Upper lobe of left lung (tissue), 4 donors: ENCODE results near the gene HS3ST5.

Experiments
- CTCF ChIP-seq, 6 experiments: fragments of 450-650 bp in 4 of 6; fragments of 200-600 bp in 2 of 6; sonication (generic) in 2 of 6; IDR thresholded peaks; one replicate each; pipeline ENCODE4 v1.5.1; 2016 to 2019; ENCODE audit warnings: antibody characterized with exemption in 6 of 6
- POLR2A ChIP-seq, 4 donors: fragments of 450-650 bp; IDR thresholded peaks; one replicate each; pipeline ENCODE4 v1.5.1; 2016 to 2017; ENCODE audit warnings: antibody characterized with exemption in 4 of 4, mild to moderate bottlenecking in 2 of 4

- no peak for TF ChIP-seq POLR2A (IDR thresholded peaks at IDR 0.05)
- no peak for TF ChIP-seq CTCF (IDR thresholded peaks at IDR 0.05)
Measured at GRCh38 chr6:114144887-114145851, 197.7 kb downstream of the HS3ST5 start.
